ENCODE measurements around the gene TMEM231. TPM values are rescaled to one million over a fixed set of nuclear protein-coding genes. Genes with fewer than 3 reads are reported as not detected.

TMEM231 gene
- total RNA-seq, 1 experiment from 2014 or later: 3.4 TPM

GRCh38 chr16:75527825-75528299 is 28.2 kb downstream of the TMEM231 start:
- TF ChIP-seq CTCF (conservative IDR thresholded peaks at IDR 0.05): no peak
- Mint-ChIP-seq H3K27me3 (ENCODE audit: low read depth) (no peaks in the 10 kb centered on the region), H3K27ac (no peak overlapping the region; a peak in 3 of 7 replicates), H3K9me3 (no peaks in the 10 kb centered on the region; a peak in 1 of 5 replicates), H3K4me1 (peaks cover 5 to 12% of the 10 kb centered on the region in 2 experiments), H3K4me3 (no peak overlapping the region), H3K36me3 (ENCODE audit: insufficient read depth in 1 of 3, low read depth in 3 of 3) (no peaks in the 10 kb centered on the region; a peak in 1 of 7 replicates)
- H2BK15ac ChIP-seq (ENCODE audit: low read depth, low read length): no peak overlapping the region
- no peak overlapping the region for H2AFZ ChIP-seq (ENCODE audit: low read length)
- H2BK120ac ChIP-seq (ENCODE audit: low read depth, low read length, poor library complexity, severe bottlenecking): no peak overlapping the region
- no peaks in the 10 kb centered on the region for H3K4me1 ChIP-seq (ENCODE audit: insufficient read depth, low read length)
- H3K79me1 ChIP-seq (ENCODE audit: insufficient read depth, low read depth, low read length, poor library complexity, severe bottlenecking): no peaks in the 10 kb centered on the region
- H4K5ac ChIP-seq (ENCODE audit: insufficient read length, low read depth, low read length): no peak overlapping the region
- no peak overlapping the region for H4K91ac ChIP-seq (ENCODE audit: insufficient read length, low read depth, low read length)
- H2BK20ac ChIP-seq (ENCODE audit: low read depth, low read length, poor library complexity, severe bottlenecking): no peak overlapping the region
- H3K23ac ChIP-seq (ENCODE audit: insufficient read length, low read depth, low read length): no peak overlapping the region
- no peak overlapping the region for H3K27ac ChIP-seq (ENCODE audit: insufficient read length, low read depth, low read length)
- no peak overlapping the region for H4K8ac ChIP-seq (replicated peaks; ENCODE audit: insufficient read length, low read depth, low read length)
- H3K4me2 ChIP-seq (ENCODE audit: insufficient read depth, insufficient read length, low read length): no peak overlapping the region
- H3K14ac ChIP-seq (ENCODE audit: insufficient read depth, low read length): no peak overlapping the region
- no peak overlapping the region for H3K18ac ChIP-seq (ENCODE audit: insufficient read length, low read depth, low read length)
- no peak overlapping the region for H3K9ac ChIP-seq (ENCODE audit: extremely low read depth, insufficient read length, low read length)
- H3T11ph ChIP-seq (ENCODE audit: low read length): no peak overlapping the region
- H3K56ac ChIP-seq (ENCODE audit: insufficient read length, low read depth, low read length): no peak overlapping the region
- no CpG with 5 or more reads among the region's 5 CpGs for WGBS (ENCODE audit: extremely low coverage, insufficient read length, low lambda C conversion rate)
- no peak overlapping the region for H3K4ac ChIP-seq (ENCODE audit: low read depth, low read length)
- H3K79me2 ChIP-seq (ENCODE audit: insufficient read depth, low read length): no peaks in the 10 kb centered on the region
- H2BK5ac ChIP-seq (ENCODE audit: insufficient read length, low read length): no peak overlapping the region
- no peak overlapping the region for H2BK12ac ChIP-seq (ENCODE audit: insufficient read length, low read depth, low read length)
- H3K27me3 ChIP-seq (ENCODE audit: insufficient read depth, low read length): no peaks in the 10 kb centered on the region
- no peaks in the 10 kb centered on the region for H3K23me2 ChIP-seq (ENCODE audit: insufficient read length, low read depth, low read length, poor library complexity, severe bottlenecking)
- no peak overlapping the region for H2AK5ac ChIP-seq (ENCODE audit: insufficient read length, low read length)
- H3K9me3 ChIP-seq (ENCODE audit: control insufficient read depth, low read depth, low read length): no peaks in the 10 kb centered on the region
- no peak for DNase-seq
- no peaks in the 10 kb centered on the region for H4K20me1 ChIP-seq (ENCODE audit: control insufficient read depth, insufficient read depth, insufficient read length)
